HCT116 (cell line): ENCODE results near the gene RPL19. TPM values are rescaled to one million over a fixed set of nuclear protein-coding genes. Genes with fewer than 3 reads are reported as not detected.

Experiments used
- ATAC-seq: fragments of 200-7000 bp; cut with Tn5 transposase; 2 replicates; pipeline ENCODE4 v1.9.1; 2020; ENCODE audit warnings: mild to moderate bottlenecking, moderate library complexity
- BruUV-seq: library from RNA; stranded (reverse); fragments of 400-500 nt; replicated peaks from 2 replicates; lab custom pipeline; 2021; lab: Mats Ljungman, UMichigan
- CTCF ChIA-PET: fragments of 300-600 bp; sonication (Branson Sonifier 250); formaldehyde crosslinking; loops from one replicate; lab custom pipeline; 2021; ENCODE audit warnings: antibody characterized with exemption; lab: Charles Lee
- POLR2A ChIA-PET: fragments of 300-600, 350-600 bp; sonication (Branson Sonifier 250); formaldehyde crosslinking; loops from one replicate; lab custom pipeline; 2021; ENCODE audit warnings: antibody characterized with exemption; lab: Charles Lee
- RAD21 ChIA-PET, 2 experiments: fragments of 300-600 bp; sonication (Branson Sonifier 250); formaldehyde crosslinking; loops; one replicate each; lab custom pipeline; 2023; ENCODE audit warnings: low total read pairs in 2 of 2; ENCODE audit not compliant: uncharacterized antibody in 2 of 2, unreplicated experiment in 2 of 2, low non-redundant PET in 1 of 2; lab: Charles Lee
- DNase-seq: peaks from one replicate; pipeline ENCODE4 v3.0.0-alpha.2; 2010; ENCODE audit warnings: low read depth, low spot score
- H2AFZ ChIP-seq: fragments of 200-600 bp; shearing (Covaris generic), sonication (generic); 2 replicates; pipeline ENCODE4 v1.6.1; 2017; ENCODE audit warnings: low read depth, mixed run types, mixed read lengths, antibody characterized with exemption, low read length; ENCODE audit not compliant: poor library complexity, severe bottlenecking
- H3K27ac ChIP-seq: 2 replicates; pipeline ENCODE4 v1.5.1; 2012; ENCODE audit warnings: low read depth, low read length
- H3K27me3 ChIP-seq: fragments of 200-600 bp; sonication (generic); 2 replicates; pipeline ENCODE4 v1.6.1; 2016; ENCODE audit warnings: mixed run types, low read length, mixed read lengths; ENCODE audit not compliant: insufficient read depth
- H3K36me3 ChIP-seq, 2 experiments: fragments of 200-500 bp in 1 of 2; fragments of 200-600 bp in 1 of 2; sonication (Bioruptor generic) in 1 of 2; sonication (generic) in 1 of 2; 2 replicates each; pipeline versions ENCODE4 v1.5.1 to v1.6.1; 2014 to 2016; ENCODE audit warnings: low read length in 2 of 2, inconsistent platforms in 1 of 2, mixed read lengths in 1 of 2, mixed run types in 1 of 2; ENCODE audit not compliant: insufficient read depth in 2 of 2, control insufficient read depth in 1 of 2
- H3K4me1 ChIP-seq, 2 experiments: fragments of 200-600 bp in 1 of 2; sonication (generic) in 1 of 2; 2 replicates each; pipeline versions ENCODE4 v1.5.1 to v1.6.1; 2012 to 2017; ENCODE audit warnings: low read length in 2 of 2, inconsistent platforms in 1 of 2, mild to moderate bottlenecking in 1 of 2, mixed read lengths in 1 of 2, mixed run types in 1 of 2, moderate library complexity in 1 of 2; ENCODE audit not compliant: insufficient read depth in 2 of 2, control insufficient read depth in 1 of 2
- H3K4me2 ChIP-seq: fragments of 200-600 bp; sonication (generic); 2 replicates; pipeline ENCODE4 v1.6.1; 2017; ENCODE audit warnings: mixed run types, low read length, mixed read lengths
- H3K4me3 ChIP-seq, 2 experiments: fragments of 200-600 bp in 1 of 2; sonication (generic) in 1 of 2; replicated peaks in 1 of 2; 2 replicates each; pipeline ENCODE4 v1.5.1; 2011 to 2016; ENCODE audit warnings: low read length in 2 of 2, control low read depth in 1 of 2, low read depth in 1 of 2, mild to moderate bottlenecking in 1 of 2, mixed read lengths in 1 of 2, mixed run types in 1 of 2
- H3K79me2 ChIP-seq: fragments of 200-600 bp; sonication (generic); 2 replicates; pipeline ENCODE4 v1.6.1; 2017; ENCODE audit warnings: mild to moderate bottlenecking, mixed run types, low read length, moderate library complexity, mixed read lengths; ENCODE audit not compliant: insufficient read depth
- H3K9ac ChIP-seq: fragments of 200-600 bp; sonication (generic); 2 replicates; pipeline ENCODE4 v1.6.1; 2016; ENCODE audit warnings: low read length, mixed read lengths
- H3K9me2 ChIP-seq: fragments of 200-600 bp; sonication (generic), shearing (Covaris generic); 2 replicates; pipeline ENCODE4 v1.6.1; 2017; ENCODE audit warnings: mixed run types, mild to moderate bottlenecking, moderate library complexity; ENCODE audit not compliant: insufficient read depth
- H3K9me3 ChIP-seq, 2 experiments: fragments of 200-500 bp in 1 of 2; fragments of 200-600 bp in 1 of 2; sonication (Bioruptor generic) in 1 of 2; sonication (generic) in 1 of 2; 2 replicates each; pipeline ENCODE4 v1.6.1; 2014 to 2017; ENCODE audit warnings: low read length in 2 of 2, mixed read lengths in 2 of 2, inconsistent platforms in 1 of 2, low read depth in 1 of 2, mild to moderate bottlenecking in 1 of 2, mixed run types in 1 of 2, moderate library complexity in 1 of 2; ENCODE audit not compliant: control insufficient read depth in 1 of 2, insufficient read depth in 1 of 2
- H4K20me1 ChIP-seq: fragments of 200-600 bp; sonication (generic), shearing (Covaris generic); 2 replicates; pipeline ENCODE4 v1.6.1; 2017; ENCODE audit warnings: mixed run types, mild to moderate bottlenecking, moderate library complexity; ENCODE audit not compliant: insufficient read depth
- ELF1 ChIP-seq: IDR thresholded peaks from 2 replicates; pipeline ENCODE4 v1.6.1; 2012; ENCODE audit warnings: low read depth, borderline replicate concordance
- EZH2 ChIP-seq: fragments of 200-600 bp; sonication (generic); IDR thresholded peaks from 2 replicates; pipeline ENCODE4 v1.6.1; 2017; ENCODE audit warnings: antibody characterized with exemption, mixed run types
- FOSL1 ChIP-seq: IDR thresholded peaks from 2 replicates; pipeline ENCODE4 v1.6.1; 2012; ENCODE audit warnings: low read depth
- POLR2A ChIP-seq: IDR thresholded peaks from 2 replicates; pipeline ENCODE4 v1.7.0; 2011; ENCODE audit warnings: borderline replicate concordance; ENCODE audit not compliant: insufficient read depth, insufficient read length; ENCODE audit errors: extremely low read depth
- POLR2AphosphoS5 ChIP-seq: IDR thresholded peaks from 2 replicates; pipeline ENCODE4 v1.6.1; 2011; ENCODE audit warnings: mild to moderate bottlenecking, low read depth, low read length, moderate library complexity
- RAD21 ChIP-seq: IDR thresholded peaks from 2 replicates; pipeline ENCODE4 v1.6.1; 2012; ENCODE audit warnings: low read depth, mild to moderate bottlenecking
- SRF ChIP-seq: IDR thresholded peaks from 2 replicates; pipeline ENCODE4 v1.6.1; 2012; ENCODE audit warnings: low read depth
- TCF7L2 ChIP-seq: IDR thresholded peaks from 2 replicates; pipeline ENCODE4 v1.7.0; 2011; ENCODE audit warnings: borderline replicate concordance, inconsistent platforms; ENCODE audit not compliant: insufficient read depth, insufficient read length; ENCODE audit errors: extremely low read depth
- ZFX ChIP-seq: fragments of 450-650 bp; IDR thresholded peaks from 2 replicates; pipeline ENCODE4 v1.6.1; 2017
- ZNF274 ChIP-seq: fragments of 200-500 bp; sonication (Bioruptor generic); IDR thresholded peaks from 2 replicates; pipeline ENCODE4 v1.6.1; 2014; ENCODE audit warnings: mild to moderate bottlenecking, low read depth, low read length, inconsistent platforms
- intact Hi-C: fragments of 100-400 bp; cut with micrococcal nuclease; formaldehyde crosslinking; loops from 2 replicates; pipeline ENCODE4 v1.10.0; 2022
- total RNA-seq: library from RNA; stranded (reverse); gene quantifications from one replicate; pipeline ENCODE4 v1.2.1, GENCODE V29; 2021; ENCODE audit not compliant: unreplicated experiment
- TF ChIP-seq, protein P1 (sequence below): IDR thresholded peaks from 2 replicates; pipeline ENCODE4 v1.6.1; 2012
- TF ChIP-seq, protein P2 (sequence below), 3 experiments: fragments of 200-600 bp in 1 of 3; sonication (generic) in 1 of 3; IDR thresholded peaks in 2 of 3; conservative IDR thresholded peaks in 1 of 3; 2 replicates each; pipeline ENCODE4 v1.5.1; 2012 to 2017; ENCODE audit warnings: low read depth in 2 of 3, low read length in 2 of 3, antibody characterized with exemption in 1 of 3, borderline replicate concordance in 1 of 3, control low read depth in 1 of 3, mild to moderate bottlenecking in 1 of 3, mixed read lengths in 1 of 3, mixed run types in 1 of 3, moderate library complexity in 1 of 3; ENCODE audit not compliant: insufficient read depth in 1 of 3
- TF ChIP-seq, protein P3 (sequence below): IDR thresholded peaks from 2 replicates; pipeline ENCODE4 v1.6.1; 2012

Gene RPL19
- total RNA-seq, 1 experiment from 2014 or later: 2,276 TPM

GRCh38 chr17:39239640-39240314, 39.7 kb downstream of the RPL19 start:
- Histone ChIP-seq H3K9me2 (no peaks in the 10 kb centered on the region), H3K27me3 (no peaks in the 10 kb centered on the region), H4K20me1 (no peaks in the 10 kb centered on the region), H3K27ac (no peak overlapping the region), H3K4me1 (peaks cover 18 to 48% of the 10 kb centered on the region in 2 experiments), H3K9me3 (no peaks in the 10 kb centered on the region), H3K36me3 (no peaks in the 10 kb centered on the region), H3K9ac (no peak overlapping the region), H3K79me2 (no peaks in the 10 kb centered on the region), H3K4me3 (no peak overlapping the region), H2AFZ (peak overlapping the region; percentile 88), H3K4me2 (peak overlapping the region; percentile 56)
- POLR2A ChIA-PET: interaction anchor here (3.8 kb wide), 1 partner anchor 40 kb away, joined by 16 read pairs; the partner anchor contains the start of gene RPL19
- ATAC-seq (peak; percentile 71), DNase-seq (peak; percentile 59)
- TF ChIP-seq, protein P1, sequence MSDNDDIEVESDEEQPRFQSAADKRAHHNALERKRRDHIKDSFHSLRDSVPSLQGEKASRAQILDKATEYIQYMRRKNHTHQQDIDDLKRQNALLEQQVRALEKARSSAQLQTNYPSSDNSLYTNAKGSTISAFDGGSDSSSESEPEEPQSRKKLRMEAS: peak; percentile 73
- peak; percentile 53 for TF ChIP-seq RAD21
- no peak for TF ChIP-seq ZFX
- TF ChIP-seq, protein P2, sequence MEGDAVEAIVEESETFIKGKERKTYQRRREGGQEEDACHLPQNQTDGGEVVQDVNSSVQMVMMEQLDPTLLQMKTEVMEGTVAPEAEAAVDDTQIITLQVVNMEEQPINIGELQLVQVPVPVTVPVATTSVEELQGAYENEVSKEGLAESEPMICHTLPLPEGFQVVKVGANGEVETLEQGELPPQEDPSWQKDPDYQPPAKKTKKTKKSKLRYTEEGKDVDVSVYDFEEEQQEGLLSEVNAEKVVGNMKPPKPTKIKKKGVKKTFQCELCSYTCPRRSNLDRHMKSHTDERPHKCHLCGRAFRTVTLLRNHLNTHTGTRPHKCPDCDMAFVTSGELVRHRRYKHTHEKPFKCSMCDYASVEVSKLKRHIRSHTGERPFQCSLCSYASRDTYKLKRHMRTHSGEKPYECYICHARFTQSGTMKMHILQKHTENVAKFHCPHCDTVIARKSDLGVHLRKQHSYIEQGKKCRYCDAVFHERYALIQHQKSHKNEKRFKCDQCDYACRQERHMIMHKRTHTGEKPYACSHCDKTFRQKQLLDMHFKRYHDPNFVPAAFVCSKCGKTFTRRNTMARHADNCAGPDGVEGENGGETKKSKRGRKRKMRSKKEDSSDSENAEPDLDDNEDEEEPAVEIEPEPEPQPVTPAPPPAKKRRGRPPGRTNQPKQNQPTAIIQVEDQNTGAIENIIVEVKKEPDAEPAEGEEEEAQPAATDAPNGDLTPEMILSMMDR (IDR thresholded peaks at IDR 0.05 in 2 of 3, conservative IDR thresholded peaks at IDR 0.05 in 1 of 3; ENCODE audit: borderline replicate concordance in 1 of 3, insufficient read depth in 1 of 3, low read depth in 2 of 3, low read length in 2 of 3): peak; percentile 62 to 85 (median 83); a peak in 5 of 6 replicates
- intact Hi-C loops: loop anchor here (1.0 to 5.0 kb wide), 2 partner anchors 32 to 262 kb away; no protein-coding TSS in a partner anchor
- RAD21 ChIA-PET: interaction anchor here in 1 of 2 experiments (1.8 kb wide), 1 partner anchor 33 kb away, joined by 10 read pairs; no protein-coding TSS in a partner anchor
- BruUV-seq: no TSS peak
- CTCF ChIA-PET: interaction anchor here (1.0 to 6.8 kb wide), 4 partner anchors 12 to 257 kb away, joined by 3 to 60 read pairs (median 7); no protein-coding TSS in a partner anchor

GRCh38 chr17:39240631-39241030, 40.5 kb downstream of the RPL19 start:
- Histone ChIP-seq H3K4me2 (no peak overlapping the region), H3K9me2 (no peaks in the 10 kb centered on the region), H2AFZ (no peak overlapping the region), H3K36me3 (no peaks in the 10 kb centered on the region), H3K4me3 (no peak overlapping the region), H3K79me2 (no peaks in the 10 kb centered on the region), H3K27ac (no peak overlapping the region), H3K27me3 (no peaks in the 10 kb centered on the region), H3K4me1 (peaks cover 18 to 44% of the 10 kb centered on the region in 2 experiments), H3K9me3 (no peaks in the 10 kb centered on the region), H4K20me1 (no peaks in the 10 kb centered on the region), H3K9ac (no peak overlapping the region)
- no peak for ATAC-seq
- CTCF ChIA-PET: interaction anchor here (1.0 to 6.8 kb wide), 3 partner anchors 8 to 34 kb away, joined by 4 to 60 read pairs (median 7); no protein-coding TSS in a partner anchor
- RAD21 ChIA-PET: interaction anchor here in 1 of 2 experiments (1.8 kb wide), 1 partner anchor 34 kb away, joined by 10 read pairs; no protein-coding TSS in a partner anchor
- BruUV-seq: no TSS peak
- DNase-seq: no peak
- intact Hi-C loops: no loop called here
- POLR2A ChIA-PET: no interaction called here
- TF ChIP-seq POLR2A (no peak), EZH2 (no peak), FOSL1 (no peak), SRF (no peak), POLR2AphosphoS5 (no peak), ZFX (no peak), RAD21 (no peak), ELF1 (no peak), ZNF274 (no peak), TCF7L2 (no peak)
- TF ChIP-seq, protein P3, sequence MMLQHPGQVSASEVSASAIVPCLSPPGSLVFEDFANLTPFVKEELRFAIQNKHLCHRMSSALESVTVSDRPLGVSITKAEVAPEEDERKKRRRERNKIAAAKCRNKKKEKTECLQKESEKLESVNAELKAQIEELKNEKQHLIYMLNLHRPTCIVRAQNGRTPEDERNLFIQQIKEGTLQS: no peak
- TF ChIP-seq, protein P2 (IDR thresholded peaks at IDR 0.05 in 2 of 3, conservative IDR thresholded peaks at IDR 0.05 in 1 of 3; ENCODE audit: borderline replicate concordance in 1 of 3, insufficient read depth in 1 of 3, low read depth in 2 of 3, low read length in 2 of 3): no peak
